ENCODE measurements around the gene ANKRD11. TPM values are rescaled to one million over a fixed set of nuclear protein-coding genes. Genes with fewer than 3 reads are reported as not detected.
"Not testable (repeated sequence)": the region's sequence is repeated elsewhere in the genome, so short reads cannot be mapped to it uniquely, and the experiment has no call there.

The ANKRD11 gene
- total and polyA plus RNA-seq, 2 donors (not counting 3 experiments of a cell fraction or from before 2014, with no cell fraction given): 55.8 to 191 TPM

DNA sequence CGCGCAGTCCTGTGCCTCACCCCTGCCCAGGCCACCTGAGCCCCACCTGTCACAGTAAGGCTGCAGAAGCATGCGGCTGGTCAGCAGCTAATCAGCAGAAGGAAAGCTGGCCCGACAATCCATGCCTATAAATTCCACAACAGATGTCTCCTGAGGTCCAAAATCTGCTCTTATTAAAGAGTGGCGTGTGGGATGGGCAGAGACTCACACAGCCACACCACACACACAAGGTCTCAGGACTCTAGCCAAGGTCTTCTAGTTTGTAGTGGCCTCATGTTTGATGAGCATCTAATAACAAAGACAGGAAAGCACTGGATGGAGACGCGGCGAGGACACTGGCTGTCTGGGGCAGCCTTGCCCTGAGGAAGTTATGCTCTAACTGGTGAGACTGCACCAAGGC is 55.9 kb downstream of the ANKRD11 start:
- peaks cover 92% of the 10 kb centered on the region for H3K79me2 ChIP-seq (ENCODE audit: control insufficient read depth, insufficient read depth, low read length)
- POLR2A ChIA-PET: no interaction called here
- dilution Hi-C loops (cut with MboI; ENCODE audit: extremely low pct_ligation_motif_present, low sequenced_read_pairs): no loop called here
- H3K9me3 ChIP-seq (replicated peaks; ENCODE audit: control insufficient read depth, insufficient read depth, low read length): no peaks in the 10 kb centered on the region
- FAIRE-seq (no peak), DNase-seq (ENCODE audit: low read depth, low spot score) (no peak)
- no peak overlapping the region for H3K4me2 ChIP-seq (ENCODE audit: insufficient read depth, low read length)
- BruUV-seq (replicated peaks): no TSS peak
- H3K4me1 ChIP-seq (ENCODE audit: control insufficient read depth, extremely low read depth, insufficient read depth, low read length): peaks cover 6% of the 10 kb centered on the region
- no peak overlapping the region for H3K27ac ChIP-seq (ENCODE audit: insufficient read depth, low read depth, low read length)
- no peak overlapping the region for H2AFZ ChIP-seq (ENCODE audit: low read depth, low read length)
- H3K36me3 ChIP-seq (ENCODE audit: control insufficient read depth in 2 of 2, extremely low read depth in 1 of 2, insufficient read depth in 2 of 2, low read length in 2 of 2): peaks cover 0 to 2% of the 10 kb centered on the region in 2 experiments
- TF ChIP-seq EZH2 (IDR thresholded peaks at IDR 0.05; ENCODE audit: borderline replicate concordance, low read depth, low read length, severe bottlenecking) (no peak), POLR2A (IDR thresholded peaks at IDR 0.05; ENCODE audit: low read depth, low read length) (no peak), JUN (IDR thresholded peaks at IDR 0.05; ENCODE audit: borderline replicate concordance, insufficient read depth, insufficient read length, low read depth) (no peak), FOS (IDR thresholded peaks at IDR 0.05; ENCODE audit: borderline replicate concordance, insufficient read depth, low read length) (no peak), POLR2AphosphoS5 (IDR thresholded peaks at IDR 0.05; ENCODE audit: insufficient read depth, low read depth, low read length) (no peak), MYC (IDR thresholded peaks at IDR 0.05; ENCODE audit: low read depth, low read length) (no peak), MAX (IDR thresholded peaks at IDR 0.05; ENCODE audit: insufficient read depth, insufficient read length) (no peak), GATA2 (IDR thresholded peaks at IDR 0.05; ENCODE audit: insufficient read depth, insufficient read length, low read depth, low read length) (no peak), CTCF (IDR thresholded peaks at IDR 0.05; ENCODE audit: extremely low read depth in 1 of 2, insufficient read depth in 1 of 2, low read depth in 1 of 2, low read length in 2 of 2) (no peak)
- no peaks in the 10 kb centered on the region for H3K27me3 ChIP-seq (ENCODE audit: control insufficient read depth in 2 of 2, insufficient read depth in 2 of 2, low read length in 2 of 2)
- no peak overlapping the region for H3K9ac ChIP-seq (replicated peaks; ENCODE audit: extremely low read depth, insufficient read depth, low read length)
- intact Hi-C loops (cut with micrococcal nuclease): no loop called here
- no peak overlapping the region for H3K4me3 ChIP-seq (replicated peaks in 1 of 3; ENCODE audit: insufficient read depth in 1 of 3, low read depth in 1 of 3, low read length in 3 of 3)
- CTCF ChIA-PET: interaction anchor here (1.1 to 2.3 kb wide), 4 partner anchors 12 to 54 kb away, joined by 3 to 7 read pairs (median 3); no protein-coding TSS in a partner anchor
- H4K20me1 ChIP-seq (replicated peaks; ENCODE audit: control insufficient read depth, extremely low read depth, insufficient read depth, low read length): peaks cover 4% of the 10 kb centered on the region
- no peaks in the 10 kb centered on the region for H3K9me1 ChIP-seq (replicated peaks; ENCODE audit: control insufficient read depth, extremely low read depth, insufficient read depth, low read length)

DNA sequence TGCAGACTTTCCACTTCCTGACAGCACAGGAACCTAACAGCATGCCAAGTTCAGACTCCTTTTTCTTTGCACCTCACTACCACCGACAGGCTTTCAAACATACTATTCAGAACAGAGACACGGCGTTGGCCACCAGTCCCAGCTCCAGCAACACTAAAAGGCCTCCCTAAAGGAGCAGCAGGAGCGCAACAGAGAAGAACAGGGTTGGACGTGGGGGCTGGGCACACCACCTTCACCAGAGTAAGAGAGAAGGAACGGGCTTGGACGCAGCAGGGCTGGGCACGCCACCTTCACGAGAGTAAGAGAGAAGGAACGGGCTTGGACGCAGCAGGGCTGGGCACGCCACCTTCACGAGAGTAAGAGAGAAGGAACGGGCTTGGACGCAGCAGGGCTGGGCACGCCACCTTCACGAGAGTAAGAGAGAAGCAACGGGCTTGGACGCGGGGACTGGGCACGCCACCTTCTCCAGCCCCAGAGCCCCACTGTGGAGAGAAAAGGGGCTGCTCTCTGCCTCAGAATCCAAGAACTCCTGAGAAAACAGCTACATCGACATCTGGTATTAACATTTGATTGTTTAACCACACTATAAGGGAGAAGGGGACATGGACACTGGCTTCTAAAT is 56.9 kb downstream of the ANKRD11 start:
- BruUV-seq (replicated peaks); H4K20me1 ChIP-seq (replicated peaks; ENCODE audit: control insufficient read depth, extremely low read depth, insufficient read depth, low read length); H3K27ac ChIP-seq (ENCODE audit: insufficient read depth, low read depth, low read length); H3K9ac ChIP-seq (replicated peaks; ENCODE audit: extremely low read depth, insufficient read depth, low read length); H3K27me3 ChIP-seq (ENCODE audit: control insufficient read depth in 2 of 2, insufficient read depth in 2 of 2, low read length in 2 of 2); POLR2A ChIA-PET; DNase-seq (ENCODE audit: low read depth, low spot score); H3K9me1 ChIP-seq (replicated peaks; ENCODE audit: control insufficient read depth, extremely low read depth, insufficient read depth, low read length); H2AFZ ChIP-seq (ENCODE audit: low read depth, low read length); CTCF ChIA-PET; dilution Hi-C loops (cut with MboI; ENCODE audit: extremely low pct_ligation_motif_present, low sequenced_read_pairs); H3K4me2 ChIP-seq (ENCODE audit: insufficient read depth, low read length); H3K9me3 ChIP-seq (replicated peaks; ENCODE audit: control insufficient read depth, insufficient read depth, low read length); FAIRE-seq; H3K4me3 ChIP-seq (replicated peaks in 1 of 3; ENCODE audit: insufficient read depth in 1 of 3, low read depth in 1 of 3, low read length in 3 of 3); H3K4me1 ChIP-seq (ENCODE audit: control insufficient read depth, extremely low read depth, insufficient read depth, low read length); H3K36me3 ChIP-seq (ENCODE audit: control insufficient read depth in 2 of 2, extremely low read depth in 1 of 2, insufficient read depth in 2 of 2, low read length in 2 of 2); intact Hi-C loops (cut with micrococcal nuclease): not testable (repeated sequence)
- peaks cover 87% of the 10 kb centered on the region for H3K79me2 ChIP-seq (ENCODE audit: control insufficient read depth, insufficient read depth, low read length)
